CD4-positive, alpha-beta T cell treated with Interferon alpha-2 for 1 hour (primary cell): ENCODE data around the gene KRT9.
"Not testable (repeated sequence)": the region's sequence is repeated elsewhere in the genome, so short reads cannot be mapped to it uniquely, and the experiment has no call there.

Source experiments
- DNase-seq, 2 donors: peaks; one replicate each; pipeline ENCODE4 v3.0.0-alpha.2; 2020 to 2022

The KRT9 gene

GRCh38 chr17:41576740-41577139 is 4.9 kb upstream of the KRT9 start:
- not testable (repeated sequence) for DNase-seq

GRCh38 chr17:41575336-41575735 is 3.5 kb upstream of the KRT9 start:
- DNase-seq, result no peak

- peak; percentile 2 to 18 for DNase-seq
Observed at GRCh38 chr17:41567317-41567716, 4.5 kb downstream of the KRT9 start.

GRCh38 chr17:41565338-41565737 is 6.5 kb downstream of the KRT9 start:
- no peak for DNase-seq

- DNase-seq, result no peak
Observed at GRCh38 chr17:41563607-41564170, 8.2 kb downstream of the KRT9 start.

GRCh38 chr17:41561554-41561953 is 10.3 kb downstream of the KRT9 start:
- DNase-seq, result no peak

GRCh38 chr17:41559548-41559947 is 12.3 kb downstream of the KRT9 start:
- DNase-seq, result no peak

GRCh38 chr17:41556931-41557330 is 14.9 kb downstream of the KRT9 start:
- no peak for DNase-seq

GRCh38 chr17:41556306-41556705 is 15.6 kb downstream of the KRT9 start:
- DNase-seq, result no peak

- DNase-seq, result no peak
Observed at GRCh38 chr17:41555105-41555887, 16.6 kb downstream of the KRT9 start.

GRCh38 chr17:41553987-41554680 is 17.7 kb downstream of the KRT9 start:
- DNase-seq, result no peak

GRCh38 chr17:41553176-41553575 is 18.7 kb downstream of the KRT9 start:
- no peak for DNase-seq

- DNase-seq, result no peak
Observed at GRCh38 chr17:41552455-41552854, 19.4 kb downstream of the KRT9 start.

GRCh38 chr17:41551365-41551764 is 20.5 kb downstream of the KRT9 start:
- no peak for DNase-seq

- no peak for DNase-seq
Observed at GRCh38 chr17:41549596-41550039, 22.2 kb downstream of the KRT9 start.

GRCh38 chr17:41548844-41549595 is 22.8 kb downstream of the KRT9 start:
- peak; percentile 77 to 87 for DNase-seq

GRCh38 chr17:41547921-41548843 is 23.7 kb downstream of the KRT9 start:
- DNase-seq, result peak in 1 of 2 donors; percentile 14

GRCh38 chr17:41547378-41547841 is 24.4 kb downstream of the KRT9 start:
- no peak for DNase-seq

- no peak for DNase-seq
Observed at GRCh38 chr17:41546819-41547218, 25.0 kb downstream of the KRT9 start.

- DNase-seq, result no peak
Observed at GRCh38 chr17:41545829-41546410, 25.9 kb downstream of the KRT9 start.

- DNase-seq, result no peak
Observed at GRCh38 chr17:41544935-41545334, 26.9 kb downstream of the KRT9 start.

- no peak for DNase-seq
Observed at GRCh38 chr17:41544491-41544892, 27.4 kb downstream of the KRT9 start.
